ENCODE data around the gene BICRAL.
"Not testable (repeated sequence)": the region's sequence is repeated elsewhere in the genome, so short reads cannot be mapped to it uniquely, and the experiment has no call there.

The BICRAL gene

GRCh38 chr6:42781796-42782688 lies at the start of gene BICRAL:
TSS of gene BICRAL (plus strand) at chr6:42782052. CDS start at chr6:42822023, 39,971 bp downstream.
- TF ChIP-seq CTCF (conservative IDR thresholded peaks at IDR 0.05) (no peak), ZFX (IDR thresholded peaks at IDR 0.05) (no peak)

GRCh38 chr6:42733867-42734481 lies 47.9 kb upstream of the BICRAL start:
- H3K27ac ChIP-seq = not testable (repeated sequence)

More at GRCh38 chr6:42781796-42782688, at the start of gene BICRAL:
- H3K27ac ChIP-seq = peak within 1 kb of the TSS; percentile 97

- TF ChIP-seq CTCF (conservative IDR thresholded peaks at IDR 0.05) = no peak
- no peak for TF ChIP-seq ZFX (IDR thresholded peaks at IDR 0.05)
- H3K27ac ChIP-seq = no peak overlapping the region
Measured at GRCh38 chr6:42735976-42736375, 45.9 kb upstream of the BICRAL start.

- no peak overlapping the region for H3K27ac ChIP-seq
- TF ChIP-seq CTCF (conservative IDR thresholded peaks at IDR 0.05) (no peak), ZFX (IDR thresholded peaks at IDR 0.05) (no peak)
Measured at GRCh38 chr6:42740725-42741124, 41.1 kb upstream of the BICRAL start.

GRCh38 chr6:42742116-42742894 lies 39.5 kb upstream of the BICRAL start:
- no peak overlapping the region for H3K27ac ChIP-seq
- TF ChIP-seq CTCF (conservative IDR thresholded peaks at IDR 0.05) = no peak
- TF ChIP-seq ZFX (IDR thresholded peaks at IDR 0.05) = no peak

GRCh38 chr6:42744351-42744893 lies 37.4 kb upstream of the BICRAL start:
- H3K27ac ChIP-seq = no peak overlapping the region
- no peak for TF ChIP-seq CTCF (conservative IDR thresholded peaks at IDR 0.05)
- TF ChIP-seq ZFX (IDR thresholded peaks at IDR 0.05) = no peak

GRCh38 chr6:42745083-42745639 lies 36.7 kb upstream of the BICRAL start:
- TF ChIP-seq ZFX (IDR thresholded peaks at IDR 0.05) = no peak
- TF ChIP-seq CTCF (conservative IDR thresholded peaks at IDR 0.05) = no peak
- peak overlapping the region; percentile 79 for H3K27ac ChIP-seq
